Suprapubic skin (tissue), 4 donors: ENCODE results near the gene MAG. TPM values are rescaled to one million over a fixed set of nuclear protein-coding genes. Genes with fewer than 3 reads are reported as not detected.

Experiments
- DNase-seq, 2 donors: peaks; one replicate each; pipeline ENCODE4 v3.0.0-alpha.2; 2019; ENCODE audit warnings: low spot score in 2 of 2
- H3K27ac ChIP-seq: fragments of 200-600 bp; sonication (generic); one replicate; pipeline ENCODE4 v1.5.1; 2019
- H3K27me3 ChIP-seq: fragments of 200-600 bp; sonication (generic); one replicate; pipeline ENCODE4 v1.5.1; 2019
- H3K36me3 ChIP-seq: fragments of 200-600 bp; sonication (generic); one replicate; pipeline ENCODE4 v1.5.1; 2019
- H3K4me1 ChIP-seq: fragments of 200-600 bp; sonication (generic); one replicate; pipeline ENCODE4 v1.5.1; 2019
- H3K4me3 ChIP-seq: fragments of 200-600 bp; sonication (generic); one replicate; pipeline ENCODE4 v1.5.1; 2019; ENCODE audit warnings: mild to moderate bottlenecking
- H3K9me3 ChIP-seq: fragments of 200-600 bp; sonication (generic); one replicate; pipeline ENCODE4 v1.5.1; 2019
- CTCF ChIP-seq, 2 donors: fragments of 200-600 bp in 1 of 2; fragments of 450-650 bp in 1 of 2; sonication (generic) in 1 of 2; IDR thresholded peaks; one replicate each; pipeline ENCODE4 v1.5.1; 2016 to 2019; ENCODE audit warnings: antibody characterized with exemption in 2 of 2, mild to moderate bottlenecking in 1 of 2, moderate library complexity in 1 of 2
- EP300 ChIP-seq: sonication (generic); formaldehyde crosslinking; IDR thresholded peaks from one replicate; pipeline ENCODE4 v1.6.1; 2017; ENCODE audit warnings: antibody characterized with exemption
- POLR2A ChIP-seq, 2 donors: fragments of 450-650 bp; IDR thresholded peaks; one replicate each; pipeline ENCODE4 v1.6.1; 2017; ENCODE audit warnings: antibody characterized with exemption in 2 of 2, mild to moderate bottlenecking in 2 of 2, moderate library complexity in 2 of 2
- POLR2AphosphoS5 ChIP-seq, 3 donors: sonication (generic); formaldehyde crosslinking; IDR thresholded peaks; one replicate each; pipeline ENCODE4 v1.6.1; 2017; ENCODE audit warnings: antibody characterized with exemption in 3 of 3
- WGBS: methylation state at CpG from one replicate; pipeline ENCODE4 v1.1.5; 2018; 5-methylcytosine and 5-hydroxymethylcytosine counted together
- total RNA-seq, 4 donors: library from RNA; depleted of rRNA; stranded (reverse); fragments of >200 nt; gene quantifications; one replicate each; pipeline ENCODE4 v1.1.0, GENCODE V29; 2016

MAG gene
- total RNA-seq, 4 donors from 2014 or later, result not detected

- peak overlapping the region; percentile 74 for H3K4me3 ChIP-seq
- peaks cover 22% of the 10 kb centered on the region for H3K36me3 ChIP-seq
- no peaks in the 10 kb centered on the region for H3K27me3 ChIP-seq
- DNase-seq, result peak in 1 of 2 donors; percentile 79
- no peaks in the 10 kb centered on the region for H3K9me3 ChIP-seq
- H3K27ac ChIP-seq, result peak overlapping the region; percentile 95
- TF ChIP-seq POLR2AphosphoS5 (IDR thresholded peaks at IDR 0.05) (no peak), EP300 (no peak)
- 46% methylated on average over 14 of the region's 39 CpGs for WGBS
- H3K4me1 ChIP-seq, result peaks cover 53% of the 10 kb centered on the region
Measured at GRCh38 chr19:35266520-35267352, 25.2 kb upstream of the MAG start.

GRCh38 chr19:35267353-35267817 lies 24.6 kb upstream of the MAG start:
- peaks cover 52% of the 10 kb centered on the region for H3K4me1 ChIP-seq
- TF ChIP-seq EP300 (no peak), CTCF (IDR thresholded peaks at IDR 0.05) (no peak), POLR2AphosphoS5 (IDR thresholded peaks at IDR 0.05) (no peak), POLR2A (IDR thresholded peaks at IDR 0.05) (no peak)
- DNase-seq, result no peak
- H3K4me3 ChIP-seq, result peak overlapping the region; percentile 74
- 1% methylated on average over 15 of the region's 40 CpGs for WGBS
- peaks cover 25% of the 10 kb centered on the region for H3K36me3 ChIP-seq
- H3K27me3 ChIP-seq, result no peaks in the 10 kb centered on the region
- no peaks in the 10 kb centered on the region for H3K9me3 ChIP-seq
- peak overlapping the region; percentile 95 for H3K27ac ChIP-seq

GRCh38 chr19:35267818-35268535 lies 24.0 kb upstream of the MAG start:
- Histone ChIP-seq H3K27ac (peak overlapping the region; percentile 95), H3K9me3 (no peaks in the 10 kb centered on the region), H3K27me3 (no peaks in the 10 kb centered on the region), H3K4me3 (peak overlapping the region; percentile 74), H3K36me3 (peaks cover 28% of the 10 kb centered on the region), H3K4me1 (peaks cover 47% of the 10 kb centered on the region)
- 3% methylated on average over 29 of the region's 100 CpGs for WGBS
- TF ChIP-seq POLR2AphosphoS5 (IDR thresholded peaks at IDR 0.05), result no peak
- peak in 1 of 2 donors; percentile 75 for TF ChIP-seq POLR2A (IDR thresholded peaks at IDR 0.05)
- TF ChIP-seq EP300, result no peak
- no peak for TF ChIP-seq CTCF (IDR thresholded peaks at IDR 0.05)
- no peak for DNase-seq

GRCh38 chr19:35268536-35269437 lies 23.2 kb upstream of the MAG start, which contains the start of gene USF2:
USF2 (plus strand) TSS chr19:35268962; CDS start chr19:35269102, 140 bp downstream.
- no peak for DNase-seq
- no peak for TF ChIP-seq CTCF (IDR thresholded peaks at IDR 0.05)
- TF ChIP-seq POLR2A (IDR thresholded peaks at IDR 0.05), result no peak
- no peak for TF ChIP-seq EP300
- no peak for TF ChIP-seq POLR2AphosphoS5 (IDR thresholded peaks at IDR 0.05)
- Histone ChIP-seq H3K27me3 (no peaks in the 10 kb centered on the region), H3K4me1 (peaks cover 50% of the 10 kb centered on the region), H3K27ac (peak within 1 kb of the TSS; percentile 95), H3K9me3 (no peaks in the 10 kb centered on the region), H3K4me3 (peak within 1 kb of the TSS; percentile 74), H3K36me3 (peaks cover 36% of the 10 kb centered on the region)
- under 1% methylated on average over 21 of the region's 126 CpGs for WGBS

- peaks cover 52% of the 10 kb centered on the region for H3K4me1 ChIP-seq
- H3K9me3 ChIP-seq, result no peaks in the 10 kb centered on the region
- 28% methylated on average over 4 of the region's 66 CpGs for WGBS
- peak overlapping the region; percentile 95 for H3K27ac ChIP-seq
- peak; percentile 89 to 92 for DNase-seq
- H3K4me3 ChIP-seq, result peak overlapping the region; percentile 74
- no peaks in the 10 kb centered on the region for H3K27me3 ChIP-seq
- peaks cover 42% of the 10 kb centered on the region for H3K36me3 ChIP-seq
- TF ChIP-seq CTCF (IDR thresholded peaks at IDR 0.05), result peak; percentile 42 to 90
- no peak for TF ChIP-seq POLR2AphosphoS5 (IDR thresholded peaks at IDR 0.05)
Measured at GRCh38 chr19:35269438-35270117, 22.4 kb upstream of the MAG start.
